ENCODE measurements around the gene GOLGA1.
"Not testable (repeated sequence)": the region's sequence is repeated elsewhere in the genome, so short reads cannot be mapped to it uniquely, and the experiment has no call there.

Gene GOLGA1

GRCh38 chr9:124940894-124941678, at the start of gene GOLGA1:
GOLGA1 (minus strand) TSS chr9:124941083; CDS start chr9:124938711, 2,372 bp downstream.
- peak; percentile 80 for DNase-seq

DNA sequence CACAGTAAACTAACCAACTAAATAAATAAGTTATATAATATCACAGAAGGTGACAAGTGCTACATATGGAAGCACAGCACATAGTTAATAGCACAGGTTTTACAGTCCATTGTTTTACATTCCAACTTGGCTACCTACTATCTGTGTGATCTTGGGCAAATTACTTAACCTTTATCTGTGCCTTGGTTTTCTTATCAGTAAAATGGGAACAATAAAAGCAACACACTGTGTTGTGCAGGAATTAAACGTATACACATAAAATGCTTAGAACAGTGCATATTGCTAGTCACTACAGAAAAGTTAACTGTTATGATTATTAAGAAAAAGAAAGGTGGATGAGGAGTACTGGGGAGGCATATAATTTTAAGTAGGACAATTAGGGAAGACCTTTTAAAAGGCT, 42.8 kb upstream of the GOLGA1 start:
- DNase-seq, result no peak

DNA sequence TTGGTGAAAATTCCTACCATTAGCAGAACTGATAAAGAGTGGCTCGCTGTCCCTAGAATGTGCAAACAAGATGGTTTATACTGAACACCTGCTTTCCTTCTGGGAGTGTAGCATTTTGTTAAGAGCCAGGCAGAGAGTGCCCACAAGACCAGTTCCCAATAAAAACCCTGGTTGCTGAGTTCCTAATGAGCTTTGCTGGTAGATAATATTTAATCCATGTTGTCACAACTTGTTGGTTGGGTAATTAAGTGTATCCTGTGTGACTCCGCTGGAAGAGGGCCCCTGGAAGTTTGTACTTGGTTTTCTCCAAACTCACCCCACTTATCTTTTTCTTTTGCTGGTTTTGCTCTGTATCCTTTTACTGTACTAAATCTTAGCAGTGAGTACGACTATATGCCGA, 39.5 kb upstream of the GOLGA1 start:
- no peak for DNase-seq

- DNase-seq, result no peak
These were observed 34.2 kb upstream of the GOLGA1 start for GRCh38 chr9:124975131-124975530.

DNA sequence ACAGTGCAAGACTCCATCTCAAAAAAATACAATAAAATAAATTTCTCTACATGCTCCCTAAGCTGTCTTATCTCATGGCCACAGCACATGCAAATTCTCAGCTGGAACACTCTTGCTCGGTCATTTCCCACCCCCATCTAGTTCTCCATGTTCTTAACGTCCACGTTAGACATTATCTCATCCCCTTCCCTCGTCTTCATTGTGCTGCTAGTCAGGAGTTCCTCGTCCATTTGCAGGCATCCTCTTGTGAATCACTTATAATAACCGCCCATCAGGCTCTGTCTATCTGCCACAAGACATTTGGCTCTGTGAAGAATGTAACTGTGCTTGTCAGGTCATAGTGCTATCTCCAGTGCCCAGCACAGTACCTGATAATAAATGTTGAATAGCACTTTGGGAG, 32.9 kb upstream of the GOLGA1 start:
- no peak for DNase-seq

GRCh38 chr9:124972241-124972770, 31.4 kb upstream of the GOLGA1 start:
- DNase-seq, result no peak

GRCh38 chr9:124969401-124969800, 28.5 kb upstream of the GOLGA1 start:
- DNase-seq, result no peak

DNA sequence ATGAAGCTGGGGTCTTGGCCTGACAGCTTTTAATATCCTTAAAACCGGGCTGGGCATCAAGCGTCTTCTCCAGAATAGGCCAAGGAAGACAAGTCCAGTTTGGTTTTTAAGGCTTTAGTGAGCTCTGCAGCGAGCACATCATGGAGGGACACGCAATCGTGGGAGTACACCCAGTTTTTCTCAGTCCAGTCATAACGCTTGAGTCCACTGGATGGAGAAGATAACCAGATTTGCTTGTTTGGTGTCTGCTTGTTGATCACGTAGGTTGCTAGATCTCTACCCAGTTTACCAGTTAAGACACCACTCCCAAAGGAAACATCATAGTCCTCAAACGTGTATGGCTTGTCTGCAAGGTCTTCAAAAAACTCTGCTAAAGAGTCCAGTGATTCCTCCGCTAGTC, 27.4 kb upstream of the GOLGA1 start:
- DNase-seq, result no peak

- DNase-seq, result not testable (repeated sequence)
These were observed 25.1 kb upstream of the GOLGA1 start for GRCh38 chr9:124965775-124966568.

- no peak for DNase-seq
These were observed 23.7 kb upstream of the GOLGA1 start for GRCh38 chr9:124964604-124965003.

DNA sequence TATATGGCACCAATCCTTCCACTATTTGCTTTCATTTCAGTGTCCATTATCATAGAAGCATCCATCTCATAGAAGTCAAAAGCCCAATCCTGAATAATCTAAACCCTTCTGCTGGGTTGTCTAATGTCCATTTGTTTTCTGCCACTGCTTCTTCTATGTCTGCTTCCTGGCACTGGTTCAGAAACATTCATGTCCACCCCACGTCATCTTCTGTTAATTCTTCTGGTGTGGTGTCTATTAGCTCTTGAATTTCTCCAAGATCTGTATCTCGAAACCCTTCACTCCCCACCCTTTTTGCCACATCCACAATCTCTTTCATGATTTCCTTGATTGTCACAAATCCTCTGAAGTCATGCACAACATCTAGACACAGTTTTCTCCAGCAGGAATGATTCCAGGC, 23.2 kb upstream of the GOLGA1 start:
- DNase-seq, result no peak

GRCh38 chr9:124960409-124960752, 19.5 kb upstream of the GOLGA1 start:
- DNase-seq, result no peak

DNA sequence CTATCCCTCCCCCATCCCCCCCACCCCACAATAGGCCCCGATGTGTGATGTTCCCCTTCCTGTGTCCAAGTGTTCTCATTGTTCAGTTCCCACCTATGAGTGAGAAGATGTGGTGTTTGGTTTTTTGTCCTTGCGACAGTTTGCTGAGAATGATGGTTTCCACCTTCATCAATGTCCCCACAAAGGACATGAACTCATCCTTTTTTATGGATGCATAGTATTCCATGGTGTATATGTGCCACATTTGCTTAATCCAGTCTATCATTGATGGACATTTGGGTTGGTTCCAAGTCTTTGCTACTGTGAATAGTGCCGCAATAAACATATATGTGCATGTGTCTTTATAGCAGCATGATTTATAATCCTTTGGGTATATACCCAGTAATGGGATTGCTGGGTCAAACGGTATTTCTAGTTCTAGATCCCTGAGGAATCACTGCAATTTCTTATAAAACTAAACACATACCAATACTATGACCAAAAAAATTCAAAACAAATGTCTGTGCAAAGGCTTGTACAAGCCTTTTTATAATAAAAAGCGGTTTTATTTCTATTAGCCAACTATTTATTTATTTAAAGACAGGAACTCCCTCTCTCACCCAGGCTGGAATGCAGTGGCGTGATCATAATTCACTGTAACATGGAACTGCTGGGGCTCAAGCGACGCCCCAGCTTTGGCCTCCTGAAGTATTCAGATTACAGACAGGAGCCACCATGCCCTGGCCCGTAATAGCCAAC, 19.0 kb upstream of the GOLGA1 start:
- not testable (repeated sequence) for DNase-seq

DNA sequence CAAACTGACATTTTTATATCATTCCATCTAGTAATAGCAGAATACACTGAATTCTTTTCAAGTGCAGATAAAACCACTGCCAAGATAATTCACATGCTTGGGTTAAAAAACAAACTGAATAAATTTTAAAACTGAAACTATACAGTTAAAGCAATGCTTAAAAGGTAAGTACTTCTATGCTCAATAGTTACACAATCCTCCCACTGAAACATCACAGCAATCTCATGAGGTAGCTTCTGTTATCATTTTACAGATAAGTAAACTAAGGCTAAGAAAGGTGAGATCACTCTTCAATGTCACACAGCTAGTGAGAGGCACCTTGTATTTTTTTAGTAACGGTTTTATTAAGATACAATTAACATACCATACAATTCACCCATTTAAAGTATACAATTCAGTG, 13.4 kb upstream of the GOLGA1 start:
- DNase-seq, result no peak

- no peak for DNase-seq
These were observed 9.3 kb upstream of the GOLGA1 start for GRCh38 chr9:124950050-124950718.

DNA sequence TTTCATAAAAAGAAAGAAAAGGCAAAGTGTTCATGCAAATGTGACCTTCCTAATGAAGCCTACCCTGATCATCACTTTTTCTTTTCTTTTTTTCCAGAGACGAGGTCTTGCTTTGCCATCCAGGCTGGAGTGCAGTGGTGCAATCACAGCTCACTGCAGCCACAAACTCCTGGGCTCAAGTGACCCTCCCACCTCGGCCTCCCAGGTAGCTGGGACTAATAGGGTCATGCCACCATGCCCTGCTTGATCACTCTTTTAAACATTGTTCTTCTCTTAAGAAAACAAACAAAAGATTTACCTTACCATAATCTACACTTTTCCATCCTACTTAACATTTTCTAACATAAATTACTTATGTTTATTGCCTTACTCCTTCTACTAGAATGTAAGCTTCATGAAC, 8.5 kb upstream of the GOLGA1 start:
- DNase-seq, result no peak

GRCh38 chr9:124947727-124948391, 7.0 kb upstream of the GOLGA1 start:
- DNase-seq, result no peak

DNA sequence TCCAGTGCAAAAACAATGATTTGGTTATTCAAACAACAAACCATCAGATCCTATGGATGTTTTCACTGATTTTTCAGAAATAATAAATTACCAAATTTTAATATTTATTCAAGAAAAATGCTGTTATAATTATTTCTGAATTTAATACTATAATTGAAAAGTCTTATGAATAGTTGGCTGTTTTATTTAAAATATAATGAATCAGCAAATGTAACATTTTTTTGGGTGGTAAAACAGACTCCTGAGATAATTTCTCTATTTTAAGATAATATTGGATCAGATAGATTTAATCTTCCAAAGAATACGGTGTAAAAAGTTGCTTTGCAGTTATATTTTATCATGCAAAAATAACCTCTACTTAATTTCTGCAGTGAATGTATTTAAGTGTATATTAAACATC, 5.3 kb upstream of the GOLGA1 start:
- DNase-seq, result no peak

DNA sequence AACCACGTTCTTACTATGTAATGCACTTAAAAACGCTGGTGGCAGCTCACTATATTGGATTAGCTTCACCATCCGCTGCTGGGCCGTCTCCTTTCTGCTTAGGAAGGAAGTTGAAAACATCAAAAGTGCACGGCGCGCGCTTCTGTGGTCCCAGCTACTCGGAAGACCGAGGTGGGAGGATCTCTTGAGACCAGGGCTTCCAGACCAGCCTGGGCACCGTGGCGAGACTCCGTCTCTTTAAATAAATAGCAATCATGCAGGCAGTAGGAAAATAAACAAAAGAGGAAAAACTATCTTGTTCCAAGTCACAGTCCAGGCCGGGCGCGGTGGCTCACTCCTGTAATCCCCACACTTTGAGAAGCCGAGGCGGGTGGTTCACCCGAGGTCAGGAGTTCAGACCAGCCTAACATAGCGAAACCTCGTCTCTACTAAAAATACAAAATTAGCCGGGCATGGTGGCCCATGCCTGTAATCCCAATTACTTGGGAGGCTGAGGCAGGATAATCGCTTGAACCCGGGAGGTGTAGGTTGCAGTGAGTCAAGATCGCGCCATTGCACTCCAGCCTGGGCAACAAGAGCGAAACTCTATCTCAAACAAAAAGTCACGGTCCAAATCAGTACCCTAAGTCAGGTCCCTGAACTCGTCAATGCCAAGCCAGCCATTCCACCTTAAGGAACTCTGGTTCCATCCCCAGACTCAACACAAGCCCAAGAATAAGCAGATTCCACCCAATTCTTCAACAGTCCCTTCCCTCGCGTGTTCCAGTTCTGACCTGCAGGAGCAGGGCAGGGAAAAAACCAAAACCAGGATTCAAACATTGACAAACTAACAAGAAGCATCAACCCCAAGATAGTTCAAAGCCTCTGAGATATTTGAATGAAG, 1.0 kb upstream of the GOLGA1 start:
- DNase-seq, result no peak

DNA sequence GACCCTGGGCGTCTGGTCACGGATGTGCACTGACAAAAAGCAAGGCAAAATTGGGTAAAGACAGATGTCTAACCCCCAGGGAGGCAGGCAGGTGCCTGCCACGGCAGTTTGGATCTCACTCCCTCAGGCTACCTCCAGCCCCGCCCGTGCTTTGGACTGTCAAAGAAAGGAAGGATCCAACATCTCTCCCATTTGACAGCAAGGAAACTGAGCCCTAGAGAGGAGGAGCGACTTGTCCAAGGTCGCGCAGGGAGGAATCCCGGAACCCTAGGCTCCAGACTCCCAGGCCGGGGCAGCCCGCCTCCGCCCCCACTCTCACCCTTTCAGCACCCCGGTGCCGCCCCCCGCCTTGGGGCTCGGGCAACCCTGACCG, 376 bp downstream of the GOLGA1 start:
- peak; percentile 57 for DNase-seq

DNA sequence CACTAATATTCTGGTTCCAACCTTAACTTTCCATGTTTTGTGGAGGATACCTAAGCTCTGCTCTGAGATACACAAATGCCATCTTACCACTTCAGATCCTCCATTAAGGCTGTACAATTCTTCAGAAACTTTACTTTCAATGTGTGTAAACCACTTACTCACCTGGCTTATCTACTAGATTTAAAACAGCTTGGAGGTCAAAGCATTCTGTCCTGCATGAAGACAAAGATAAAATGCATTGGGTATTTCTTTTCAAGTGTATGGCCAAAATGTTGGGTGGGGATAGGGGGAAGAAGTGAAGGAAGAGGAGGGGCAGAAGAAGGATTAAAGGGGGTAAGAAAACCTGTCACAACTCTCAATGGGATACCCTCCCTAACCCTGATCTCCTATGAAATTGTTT, 939 bp downstream of the GOLGA1 start:
- no peak for DNase-seq
